Right lobe of liver (tissue), 6 donors: ENCODE data around the gene LDLRAD4. TPM values are rescaled to one million over a fixed set of nuclear protein-coding genes. Genes with fewer than 3 reads are reported as not detected.

Experiments used
- ATAC-seq, 4 donors: fragments of 200-7000 bp; cut with Tn5 transposase; one replicate each; pipeline ENCODE4 v1.9.1; 2020; ENCODE audit warnings: mild to moderate bottlenecking in 4 of 4, moderate library complexity in 4 of 4
- DNase-seq, 3 donors: peaks; one replicate each; pipeline ENCODE4 v3.0.0-alpha.2; 2020
- H3K27ac ChIP-seq, 3 donors: fragments of 200-600 bp; one replicate each; pipeline ENCODE4 v1.8.0; 2022
- H3K27me3 ChIP-seq, 2 donors: fragments of 200-600 bp; one replicate each; pipeline ENCODE4 v1.8.0; 2022
- H3K36me3 ChIP-seq, 4 donors: fragments of 200-600 bp; sonication (generic) in 1 of 4; one replicate each; pipeline versions ENCODE4 v1.5.1 to v1.8.0; 2017 to 2022; ENCODE audit warnings: control low read depth in 1 of 4
- H3K4me1 ChIP-seq, 4 donors: fragments of 200-600 bp; sonication (generic) in 1 of 4; one replicate each; pipeline versions ENCODE4 v1.5.1 to v1.8.0; 2017 to 2022; ENCODE audit warnings: control low read depth in 1 of 4
- H3K4me3 ChIP-seq, 3 donors: fragments of 200-600 bp; one replicate each; pipeline ENCODE4 v1.8.0; 2022
- H3K9me3 ChIP-seq, 4 donors: fragments of 200-600 bp; sonication (generic) in 1 of 4; one replicate each; pipeline versions ENCODE4 v1.5.1 to v1.8.0; 2017 to 2022; ENCODE audit warnings: control low read depth in 1 of 4
- CTCF ChIP-seq, 4 donors: fragments of 200-600 bp in 3 of 4; fragments of 450-650 bp in 1 of 4; IDR thresholded peaks; one replicate each; pipeline versions ENCODE4 v1.5.1 to v1.8.0; 2016 to 2022; ENCODE audit warnings: antibody characterized with exemption in 4 of 4, mild to moderate bottlenecking in 2 of 4
- POLR2A ChIP-seq: fragments of 450-650 bp; IDR thresholded peaks from one replicate; pipeline ENCODE4 v1.6.1; 2017; ENCODE audit warnings: antibody characterized with exemption, mild to moderate bottlenecking
- WGBS: methylation state at CpG from one replicate; pipeline ENCODE4 v1.1.6; 2018; ENCODE audit warnings: low coverage, low lambda C conversion rate; ENCODE audit not compliant: insufficient coverage; ENCODE audit errors: missing lambda C conversion rate; 5-methylcytosine and 5-hydroxymethylcytosine counted together
- intact Hi-C, 2 donors: fragments of 100-400 bp; cut with DNase I; formaldehyde crosslinking; loops; one replicate each; pipeline versions ENCODE4 v1.11.2 to v1.14.1; 2022
- total RNA-seq, 6 experiments: library from RNA; depleted of rRNA in 2 of 6; stranded (reverse); fragments of >200 nt in 2 of 6; fragmentation: NEBNext Ultra II Directional in 3 of 6; extraction: Animal tissue kit (Norgen Biotek cat#: 25700) in 3 of 6; gene quantifications; one replicate each; pipeline versions ENCODE4 v1.1.0 to v1.2.4, GENCODE V29; 2016 to 2023
- donor health status: DM: no; HTN: yes; CAD: no.
- donor health status: DM: no; HTN: no; CAD: no.
- donor health status: DM: no; HTN: no; CAD: no.
- donor health status: DM: no; HTN: yes; CAD: no.
- donor health status: DM: no; HTN: yes; CAD: no.

LDLRAD4 gene
- total RNA-seq, 6 experiments from 2014 or later: 10.6 to 66.4 (median 18.7) TPM

GRCh38 chr18:13540477-13541182 lies 322.1 kb downstream of the LDLRAD4 start:
- Histone ChIP-seq H3K36me3 (no peaks in the 10 kb centered on the region), H3K9me3 (no peaks in the 10 kb centered on the region), H3K4me3 (no peak overlapping the region), H3K27ac (no peak overlapping the region), H3K27me3 (no peaks in the 10 kb centered on the region), H3K4me1 (peaks cover 0 to 57% (median 26%) of the 10 kb centered on the region in 4 donors)
- TF ChIP-seq CTCF (IDR thresholded peaks at IDR 0.05) (no peak), POLR2A (no peak)
- ATAC-seq (no peak), DNase-seq (no peak)
- 37% methylated on average over 6 of the region's 12 CpGs for WGBS
- intact Hi-C loops: loop anchor here in 1 of 2 donors (5.0 kb wide), 1 partner anchor 323 kb away; the partner anchor contains the start of gene LDLRAD4

GRCh38 chr18:13541621-13542519 lies 323.3 kb downstream of the LDLRAD4 start:
- TF ChIP-seq POLR2A (no peak), CTCF (IDR thresholded peaks at IDR 0.05) (no peak)
- Histone ChIP-seq H3K27me3 (no peaks in the 10 kb centered on the region), H3K9me3 (no peaks in the 10 kb centered on the region), H3K36me3 (no peaks in the 10 kb centered on the region), H3K4me3 (peak overlapping the region in 1 of 3 donors; percentile 2), H3K27ac (peak overlapping the region in 1 of 3 donors; percentile 46), H3K4me1 (peaks cover 0 to 45% (median 21%) of the 10 kb centered on the region in 4 donors)
- ATAC-seq: peak; percentile 85 to 88 (median 86)
- 39% methylated on average over 11 of the region's 13 CpGs for WGBS
- peak in 2 of 3 donors; percentile 64 to 73 for DNase-seq
- intact Hi-C loops: loop anchor here in 1 of 2 donors (5.0 kb wide), 1 partner anchor 325 kb away; the partner anchor contains the start of gene LDLRAD4

GRCh38 chr18:13542520-13542847 lies 323.9 kb downstream of the LDLRAD4 start:
- ATAC-seq (no peak), DNase-seq (no peak)
- Histone ChIP-seq H3K27me3 (no peaks in the 10 kb centered on the region), H3K4me1 (peaks cover 0 to 45% (median 21%) of the 10 kb centered on the region in 4 donors), H3K4me3 (peak overlapping the region in 1 of 3 donors; percentile 2), H3K27ac (no peak overlapping the region), H3K36me3 (no peaks in the 10 kb centered on the region), H3K9me3 (no peaks in the 10 kb centered on the region)
- TF ChIP-seq POLR2A: no peak
- no peak for TF ChIP-seq CTCF (IDR thresholded peaks at IDR 0.05)
- WGBS: 56% methylated on average over 6 of the region's 7 CpGs
- intact Hi-C loops: loop anchor here in 1 of 2 donors (5.0 kb wide), 1 partner anchor 325 kb away; the partner anchor contains the start of gene LDLRAD4

- Histone ChIP-seq H3K4me3 (no peak overlapping the region), H3K36me3 (no peaks in the 10 kb centered on the region), H3K27ac (no peak overlapping the region), H3K9me3 (no peaks in the 10 kb centered on the region), H3K27me3 (no peaks in the 10 kb centered on the region), H3K4me1 (peaks cover 0 to 45% (median 21%) of the 10 kb centered on the region in 4 donors)
- DNase-seq (no peak), ATAC-seq (no peak)
- 60% methylated on average over 1 of the region's 4 CpGs for WGBS
- no peak for TF ChIP-seq POLR2A
- no peak for TF ChIP-seq CTCF (IDR thresholded peaks at IDR 0.05)
- intact Hi-C loops: loop anchor here in 1 of 2 donors (5.0 kb wide), 1 partner anchor 326 kb away; the partner anchor contains the start of gene LDLRAD4
These were observed 324.6 kb downstream of the LDLRAD4 start for GRCh38 chr18:13543144-13543543.
